SK-MEL-5 (cell line): ENCODE results near the gene OR3A2. TPM values are rescaled to one million over a fixed set of nuclear protein-coding genes. Genes with fewer than 3 reads are reported as not detected.
"Not testable (repeated sequence)": the region's sequence is repeated elsewhere in the genome, so short reads cannot be mapped to it uniquely, and the experiment has no call there.

ENCODE experiments used
- DNase-seq: peaks from one replicate; pipeline ENCODE4 v3.0.0-alpha.2; 2016; ENCODE audit warnings: low read depth, low spot score
- in situ Hi-C: cut with HindIII; loops from 2 replicates; pipeline ENCODE4 v1.10.0; 2016; ENCODE audit warnings: low sequenced_read_pairs, high pct_unique_total_duplicates, low pct_unique_long_range_greater_than_20kb
- polyA plus RNA-seq, 2 experiments: library from polyadenylated mRNA; depleted of rRNA; stranded (reverse); fragments of >200 nt; gene quantifications; 2 replicates each; pipeline ENCODE4 v1.2.3, GENCODE V29; 2015
- total RNA-seq: library from RNA; depleted of rRNA; stranded (reverse); fragments of >200 nt; shearing (Covaris generic); gene quantifications from 2 replicates; pipeline ENCODE4 v1.2.3, GENCODE V29; 2014; rRNA removed

The OR3A2 gene
- total RNA-seq, result not detected in 2 replicates
- polyA plus RNA-seq (2015; cell fraction: cytosol; rRNA removed), result not detected in 2 replicates
- not detected in 2 replicates for polyA plus RNA-seq (2015; cell fraction: nucleus; rRNA removed)

- in situ Hi-C loops, result no loop called here
- DNase-seq, result no peak
Observed at GRCh38 chr17:3385869-3386816, at the start of gene OR3A2. Gene OR3A2 (minus strand): TSS chr17:3386308.

- no peak for DNase-seq
- in situ Hi-C loops, result no loop called here
Observed at GRCh38 chr17:3433741-3434140, 47.6 kb upstream of the OR3A2 start, which contains the start of gene OR1E2. Gene OR1E2 (minus strand): TSS chr17:3433841. CDS start chr17:3433841, 0 bp downstream.

- in situ Hi-C loops, result not testable (repeated sequence)
- peak; percentile 33 for DNase-seq
Observed at GRCh38 chr17:3433215-3433614, 47.1 kb upstream of the OR3A2 start.

- in situ Hi-C loops, result no loop called here
- DNase-seq, result no peak
Observed at GRCh38 chr17:3418222-3418621, 32.1 kb upstream of the OR3A2 start.

- in situ Hi-C loops, result no loop called here
- DNase-seq, result no peak
Observed at GRCh38 chr17:3415610-3416009, 29.5 kb upstream of the OR3A2 start.

GRCh38 chr17:3412216-3412615 lies 26.1 kb upstream of the OR3A2 start:
- in situ Hi-C loops, DNase-seq: not testable (repeated sequence)

GRCh38 chr17:3411070-3411469 lies 25.0 kb upstream of the OR3A2 start, which contains the start of gene OR3A3:
Gene OR3A3 (plus strand): TSS chr17:3411370.
- in situ Hi-C loops, result no loop called here
- no peak for DNase-seq

- in situ Hi-C loops, DNase-seq: not testable (repeated sequence)
Observed at GRCh38 chr17:3403856-3404255, 17.7 kb upstream of the OR3A2 start.

- in situ Hi-C loops, result no loop called here
- no peak for DNase-seq
Observed at GRCh38 chr17:3401786-3402185, 15.7 kb upstream of the OR3A2 start.

- in situ Hi-C loops, result no loop called here
- no peak for DNase-seq
Observed at GRCh38 chr17:3400055-3400454, 13.9 kb upstream of the OR3A2 start.

- DNase-seq, result no peak
- in situ Hi-C loops, result no loop called here
Observed at GRCh38 chr17:3398310-3398709, 12.2 kb upstream of the OR3A2 start, which contains the start of gene OR1E1. Gene OR1E1 (minus strand): TSS chr17:3398410. CDS start chr17:3398410, 0 bp downstream.

- in situ Hi-C loops, DNase-seq: not testable (repeated sequence)
Observed at GRCh38 chr17:3397801-3398200, 11.7 kb upstream of the OR3A2 start.

GRCh38 chr17:3389791-3390190 lies 3.7 kb upstream of the OR3A2 start:
- in situ Hi-C loops, result no loop called here
- DNase-seq, result no peak

- DNase-seq, result no peak
- in situ Hi-C loops, result no loop called here
Observed at GRCh38 chr17:3381957-3382356, 4.2 kb downstream of the OR3A2 start.

- no peak for DNase-seq
- in situ Hi-C loops, result no loop called here
Observed at GRCh38 chr17:3378321-3378720, 7.8 kb downstream of the OR3A2 start.

GRCh38 chr17:3371167-3371566 lies 14.9 kb downstream of the OR3A2 start:
- in situ Hi-C loops, DNase-seq: not testable (repeated sequence)

- in situ Hi-C loops, DNase-seq: not testable (repeated sequence)
Observed at GRCh38 chr17:3342782-3343181, 43.3 kb downstream of the OR3A2 start.

GRCh38 chr17:3335876-3336275 lies 50.2 kb downstream of the OR3A2 start:
- in situ Hi-C loops, result no loop called here
- DNase-seq, result peak; percentile 44

- in situ Hi-C loops, result no loop called here
- no peak for DNase-seq
Observed at GRCh38 chr17:3318336-3318735, 67.8 kb downstream of the OR3A2 start.
